H9 (cell line): ENCODE data around the gene ANAPC16. TPM values are rescaled to one million over a fixed set of nuclear protein-coding genes. Genes with fewer than 3 reads are reported as not detected.
A peak's percentile ranks its signal among the peaks of the same experiment; 100 is the strongest.

Experiments used
- DNase-seq: peaks from one replicate; pipeline ENCODE4 v3.0.0-alpha.2; 2017
- H2AFZ ChIP-seq: one replicate; pipeline ENCODE4 v1.6.1; 2013; ENCODE audit warnings: mild to moderate bottlenecking, low read length, control low read depth, moderate library complexity
- H2AK5ac ChIP-seq: 2 replicates; pipeline ENCODE4 v1.6.1; 2013; ENCODE audit warnings: low read length, control low read depth, mixed read lengths; ENCODE audit not compliant: insufficient read length
- H2BK120ac ChIP-seq: one replicate; pipeline ENCODE4 v1.6.1; 2013; ENCODE audit warnings: low read depth, mild to moderate bottlenecking, low read length, control low read depth, inconsistent platforms; ENCODE audit not compliant: poor library complexity, severe bottlenecking
- H2BK12ac ChIP-seq: 2 replicates; pipeline ENCODE4 v1.6.1; 2013; ENCODE audit warnings: low read length, control low read depth, mixed read lengths, low read depth; ENCODE audit not compliant: insufficient read length
- H2BK15ac ChIP-seq: 2 replicates; pipeline ENCODE4 v1.6.1; 2013; ENCODE audit warnings: low read depth, low read length, control low read depth
- H2BK20ac ChIP-seq: one replicate; pipeline ENCODE4 v1.6.1; 2013; ENCODE audit warnings: low read depth, mild to moderate bottlenecking, low read length, control low read depth, inconsistent platforms; ENCODE audit not compliant: poor library complexity, severe bottlenecking
- H2BK5ac ChIP-seq: 2 replicates; pipeline ENCODE4 v1.6.1; 2013; ENCODE audit warnings: low read length, control low read depth, mixed read lengths; ENCODE audit not compliant: insufficient read length
- H3K14ac ChIP-seq: 2 replicates; pipeline ENCODE4 v1.6.1; 2013; ENCODE audit warnings: low read length, control low read depth; ENCODE audit not compliant: insufficient read depth
- H3K18ac ChIP-seq: 2 replicates; pipeline ENCODE4 v1.6.1; 2013; ENCODE audit warnings: low read depth, mild to moderate bottlenecking, mixed read lengths, low read length, control low read depth; ENCODE audit not compliant: insufficient read length
- H3K23ac ChIP-seq: 2 replicates; pipeline ENCODE4 v1.6.1; 2013; ENCODE audit warnings: low read length, control low read depth, mixed read lengths, low read depth; ENCODE audit not compliant: insufficient read length
- H3K23me2 ChIP-seq: 2 replicates; pipeline ENCODE4 v1.6.1; 2013; ENCODE audit warnings: low read depth, mild to moderate bottlenecking, mixed read lengths, low read length, control low read depth; ENCODE audit not compliant: insufficient read length, poor library complexity, severe bottlenecking
- H3K27ac ChIP-seq: 2 replicates; pipeline ENCODE4 v1.5.1; 2013; ENCODE audit warnings: low read length, control low read depth, mixed read lengths, low read depth; ENCODE audit not compliant: insufficient read length
- H3K27me3 ChIP-seq: 2 replicates; pipeline ENCODE4 v1.6.1; 2013; ENCODE audit warnings: low read length, control low read depth, inconsistent platforms; ENCODE audit not compliant: insufficient read depth
- H3K4ac ChIP-seq: 2 replicates; pipeline ENCODE4 v1.6.1; 2013; ENCODE audit warnings: low read depth, mild to moderate bottlenecking, control low read depth, inconsistent platforms, low read length, moderate library complexity
- H3K4me1 ChIP-seq: 2 replicates; pipeline ENCODE4 v1.6.1; 2013; ENCODE audit warnings: low read length, control low read depth, inconsistent platforms; ENCODE audit not compliant: insufficient read depth
- H3K4me2 ChIP-seq: 2 replicates; pipeline ENCODE4 v1.6.1; 2013; ENCODE audit warnings: low read length, control low read depth, mixed read lengths; ENCODE audit not compliant: insufficient read length, insufficient read depth
- H3K56ac ChIP-seq: 2 replicates; pipeline ENCODE4 v1.6.1; 2013; ENCODE audit warnings: low read depth, mild to moderate bottlenecking, mixed read lengths, low read length, control low read depth; ENCODE audit not compliant: insufficient read length
- H3K79me1 ChIP-seq: 2 replicates; pipeline ENCODE4 v1.6.1; 2013; ENCODE audit warnings: low read depth, mild to moderate bottlenecking, moderate library complexity, low read length, control low read depth, inconsistent platforms; ENCODE audit not compliant: insufficient read depth, poor library complexity, severe bottlenecking
- H3K79me2 ChIP-seq: 2 replicates; pipeline ENCODE4 v1.6.1; 2013; ENCODE audit warnings: low read length, control low read depth, inconsistent platforms; ENCODE audit not compliant: insufficient read depth
- H3K9ac ChIP-seq: 2 replicates; pipeline ENCODE4 v1.6.1; 2013; ENCODE audit warnings: low read length, control low read depth, mixed read lengths; ENCODE audit not compliant: insufficient read length; ENCODE audit errors: extremely low read depth
- H3K9me3 ChIP-seq: one replicate; pipeline ENCODE4 v1.6.1; 2013; ENCODE audit warnings: low read depth, low read length, inconsistent platforms; ENCODE audit not compliant: control insufficient read depth
- H3T11ph ChIP-seq: one replicate; pipeline ENCODE4 v1.6.1; 2013; ENCODE audit warnings: mild to moderate bottlenecking, low read length, control low read depth, inconsistent platforms
- H4K20me1 ChIP-seq: one replicate; pipeline ENCODE4 v1.6.1; 2013; ENCODE audit not compliant: control insufficient read depth, insufficient read length, insufficient read depth
- H4K5ac ChIP-seq: 2 replicates; pipeline ENCODE4 v1.6.1; 2013; ENCODE audit warnings: low read depth, mild to moderate bottlenecking, mixed read lengths, low read length, control low read depth; ENCODE audit not compliant: insufficient read length
- H4K8ac ChIP-seq: replicated peaks from 2 replicates; pipeline ENCODE4 v1.6.1; 2013; ENCODE audit warnings: low read length, control low read depth, mixed read lengths, low read depth; ENCODE audit not compliant: insufficient read length
- H4K91ac ChIP-seq: 2 replicates; pipeline ENCODE4 v1.6.1; 2013; ENCODE audit warnings: low read depth, mild to moderate bottlenecking, moderate library complexity, mixed read lengths, low read length, control low read depth; ENCODE audit not compliant: insufficient read length
- H3K27ac Mint-ChIP-seq, 3 experiments: 2 replicates in 2 of 3; 3 replicates in 1 of 3; pipeline ENCODE4 v1.8.0; 2020 to 2021; ENCODE audit warnings: mixed read lengths in 3 of 3, mild to moderate bottlenecking in 1 of 3, moderate library complexity in 1 of 3
- H3K27me3 Mint-ChIP-seq: 2 replicates; pipeline ENCODE4 v1.8.0; 2021; ENCODE audit warnings: low read depth, mild to moderate bottlenecking, moderate library complexity, mixed read lengths
- H3K36me3 Mint-ChIP-seq, 3 experiments: 2 replicates in 2 of 3; 3 replicates in 1 of 3; pipeline ENCODE4 v1.8.0; 2020 to 2021; ENCODE audit warnings: low read depth in 3 of 3, mixed read lengths in 3 of 3; ENCODE audit not compliant: insufficient read depth in 1 of 3
- H3K4me1 Mint-ChIP-seq, 2 experiments: 2 replicates each; pipeline ENCODE4 v1.8.0; 2020; ENCODE audit warnings: mixed read lengths in 2 of 2
- H3K4me3 Mint-ChIP-seq, 2 experiments: 2 replicates in 1 of 2; 3 replicates in 1 of 2; pipeline ENCODE4 v1.8.0; 2020 to 2021; ENCODE audit warnings: mild to moderate bottlenecking in 2 of 2, mixed read lengths in 2 of 2, moderate library complexity in 1 of 2
- H3K9me3 Mint-ChIP-seq, 2 experiments: 2 replicates in 1 of 2; 3 replicates in 1 of 2; pipeline ENCODE4 v1.8.0; 2020; ENCODE audit warnings: mild to moderate bottlenecking in 2 of 2, mixed read lengths in 2 of 2, moderate library complexity in 1 of 2
- CTCF ChIP-seq: fragments of 200-600 bp; sonication (generic); conservative IDR thresholded peaks from 3 replicates; pipeline ENCODE4 v1.8.0; 2021; ENCODE audit warnings: antibody characterized with exemption, mild to moderate bottlenecking
- WGBS: extraction: QIAGEN DNeasy Blood & Tissue Kit; methylation state at CpG from one replicate; pipeline ENCODE4 v1.1.7; 2013; ENCODE audit warnings: missing lambda C conversion rate, low lambda C conversion rate, mixed read lengths; ENCODE audit not compliant: insufficient read length; ENCODE audit errors: extremely low coverage; 5-methylcytosine and 5-hydroxymethylcytosine counted together
- total RNA-seq: library from RNA; stranded (reverse); gene quantifications from 2 replicates; pipeline ENCODE4 v1.2.1, GENCODE V29; 2021

ANAPC16 gene
- total RNA-seq, 1 experiment from 2014 or later: 66.6 TPM

- H3K23me2 ChIP-seq: no peaks in the 10 kb centered on the region
- no peak overlapping the region for H2BK120ac ChIP-seq
- no peaks in the 10 kb centered on the region for H3K79me2 ChIP-seq
- no peaks in the 10 kb centered on the region for H3K9me3 ChIP-seq
- no peak overlapping the region for H3K4me2 ChIP-seq
- H2BK20ac ChIP-seq: no peak overlapping the region
- H3K27me3 ChIP-seq: no peaks in the 10 kb centered on the region
- peak overlapping the region; percentile 47 for H3K27ac ChIP-seq
- peak overlapping the region; percentile 41 to 60; a peak in 4 of 5 replicates for H3K4me3 Mint-ChIP-seq
- H4K91ac ChIP-seq: no peak overlapping the region
- no peak overlapping the region for H4K5ac ChIP-seq
- peaks cover 44 to 51% of the 10 kb centered on the region in 2 experiments for H3K4me1 Mint-ChIP-seq
- H3K79me1 ChIP-seq: no peaks in the 10 kb centered on the region
- no peak overlapping the region for H2AK5ac ChIP-seq
- H3K9me3 Mint-ChIP-seq: no peaks in the 10 kb centered on the region
- H2BK12ac ChIP-seq: no peak overlapping the region
- peak overlapping the region; percentile 2 for H3K18ac ChIP-seq
- H3K56ac ChIP-seq: no peak overlapping the region
- H4K8ac ChIP-seq: no peak overlapping the region
- H3T11ph ChIP-seq: no peak overlapping the region
- no CpG with 5 or more reads among the region's 6 CpGs for WGBS
- no peak overlapping the region for H3K23ac ChIP-seq
- no peaks in the 10 kb centered on the region for H4K20me1 ChIP-seq
- H3K27me3 Mint-ChIP-seq: peaks cover 4% of the 10 kb centered on the region
- H2AFZ ChIP-seq: no peak overlapping the region
- H3K4ac ChIP-seq: no peak overlapping the region
- no peak for TF ChIP-seq CTCF
- no peak overlapping the region for H2BK5ac ChIP-seq
- H3K4me1 ChIP-seq: peaks cover 14% of the 10 kb centered on the region
- no peak for DNase-seq
- peak overlapping the region; percentile 39; the same call in 1 of the 2 replicates for H3K14ac ChIP-seq
- H3K9ac ChIP-seq: no peak overlapping the region
- peak overlapping the region; percentile 96 to 99 (median 96) for H3K27ac Mint-ChIP-seq
- no peak overlapping the region for H2BK15ac ChIP-seq
- peaks cover 0 to 4% (median 0%) of the 10 kb centered on the region in 3 experiments; a peak in 1 of 7 replicates for H3K36me3 Mint-ChIP-seq
Measured at GRCh38 chr10:72267381-72267780, 51.6 kb downstream of the ANAPC16 start.
